Subcutaneous abdominal adipose tissue (tissue), 5 donors: ENCODE data around the gene STAB1.

Experiments used
- H3K27ac ChIP-seq: one replicate; pipeline ENCODE4 v1.7.0; 2013; ENCODE audit warnings: low read depth, mild to moderate bottlenecking, inconsistent platforms, low read length, moderate library complexity
- H3K27me3 ChIP-seq, 5 donors: one replicate each; pipeline ENCODE4 v1.7.0; 2013; ENCODE audit warnings: low read length in 5 of 5, inconsistent platforms in 1 of 5; ENCODE audit not compliant: control insufficient read depth in 5 of 5, insufficient read depth in 4 of 5
- H3K36me3 ChIP-seq, 5 donors: one replicate each; pipeline ENCODE4 v1.7.0; 2013; ENCODE audit warnings: low read length in 5 of 5; ENCODE audit not compliant: control insufficient read depth in 5 of 5, insufficient read depth in 5 of 5
- H3K4me1 ChIP-seq, 5 donors: one replicate each; pipeline ENCODE4 v1.7.0; 2013; ENCODE audit warnings: low read length in 5 of 5, mild to moderate bottlenecking in 3 of 5, moderate library complexity in 1 of 5; ENCODE audit not compliant: control insufficient read depth in 5 of 5, insufficient read depth in 5 of 5
- H3K4me3 ChIP-seq, 5 donors: one replicate each; pipeline ENCODE4 v1.7.0; 2013; ENCODE audit warnings: low read length in 5 of 5, low read depth in 1 of 5
- H3K9ac ChIP-seq, 5 donors: one replicate each; pipeline ENCODE4 v1.7.0; 2013; ENCODE audit warnings: low read length in 5 of 5, mild to moderate bottlenecking in 4 of 5, moderate library complexity in 3 of 5
- H3K9me3 ChIP-seq, 5 donors: one replicate each; pipeline ENCODE4 v1.7.0; 2013; ENCODE audit warnings: low read length in 5 of 5; ENCODE audit not compliant: control insufficient read depth in 5 of 5
- donor health status: healthy.
- donor health status: healthy.
- donor health status: healthy.
- donor health status: healthy.
- donor health status: healthy.

Gene STAB1

DNA sequence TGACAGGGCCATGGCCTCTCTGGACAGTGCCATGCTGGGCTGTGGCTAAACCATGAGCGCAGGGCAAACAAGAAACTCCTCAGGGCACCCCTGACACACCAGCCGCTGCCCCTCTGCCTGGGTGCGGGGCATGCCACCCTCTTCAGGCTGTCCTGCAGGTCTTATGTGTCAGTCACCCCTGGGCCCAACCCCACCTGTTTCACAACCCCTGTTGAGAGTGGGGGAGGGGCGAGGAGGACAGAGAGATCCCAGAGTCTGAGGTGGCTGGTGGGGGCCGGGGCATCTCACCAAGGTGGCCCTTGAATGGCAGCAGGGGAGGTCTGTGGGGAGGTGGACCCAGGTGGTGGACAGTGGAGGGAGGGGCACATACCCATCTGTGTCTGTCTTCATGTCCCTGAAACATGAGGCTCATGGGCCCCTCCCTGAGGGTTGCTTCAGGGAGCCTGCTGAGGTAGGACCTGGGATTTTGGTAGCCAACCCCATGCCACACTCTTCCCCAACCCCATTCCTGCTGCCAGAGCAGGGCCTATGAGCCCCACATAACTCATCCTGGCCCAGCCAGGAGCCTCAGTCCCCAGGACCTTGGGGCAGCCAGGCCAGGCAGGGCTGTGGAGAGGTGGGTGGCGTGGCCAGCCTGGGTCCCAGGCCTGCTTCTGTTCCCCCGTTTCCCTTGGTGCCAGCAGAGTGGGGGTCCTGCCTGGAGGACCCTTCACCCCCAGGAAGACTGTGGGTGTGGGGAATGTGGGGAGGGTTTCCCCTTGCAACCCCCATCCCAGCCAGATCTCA, 1.7 kb upstream of the STAB1 start:
- H3K27me3 ChIP-seq: no peaks in the 10 kb centered on the region
- peaks cover 15 to 90% (median 77%) of the 10 kb centered on the region in 5 donors for H3K4me1 ChIP-seq
- no peak overlapping the region for H3K27ac ChIP-seq
- H3K36me3 ChIP-seq: peaks cover 0 to 52% (median 46%) of the 10 kb centered on the region in 5 donors
- no peak overlapping the region for H3K9ac ChIP-seq
- no peaks in the 10 kb centered on the region for H3K9me3 ChIP-seq
- H3K4me3 ChIP-seq: no peak overlapping the region

DNA sequence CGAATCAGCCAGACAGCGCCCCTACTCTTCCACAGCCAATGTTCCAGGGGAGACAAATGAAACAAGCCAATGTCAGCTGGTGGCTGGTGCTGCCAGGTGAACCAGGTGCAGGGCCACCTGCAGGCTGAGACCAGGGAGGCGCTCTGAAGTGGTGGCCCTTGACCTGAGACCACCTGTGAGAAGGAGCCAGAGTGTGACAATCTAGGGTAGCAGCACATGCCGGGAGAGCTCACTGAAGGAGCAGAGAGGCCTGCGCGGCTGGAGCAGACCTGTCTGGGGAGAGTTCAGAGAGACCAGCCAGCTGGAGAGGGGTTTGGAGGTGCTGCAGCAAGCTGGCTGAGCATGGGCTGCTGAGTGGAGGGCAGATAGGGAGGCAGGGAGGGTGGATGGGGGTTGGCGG, 693 bp upstream of the STAB1 start:
- H3K4me1 ChIP-seq: peaks cover 15 to 95% (median 78%) of the 10 kb centered on the region in 5 donors
- H3K36me3 ChIP-seq: peaks cover 0 to 42% (median 38%) of the 10 kb centered on the region in 5 donors
- peak overlapping the region in 2 of 5 donors; percentile 63 to 69 for H3K4me3 ChIP-seq
- H3K9ac ChIP-seq: peak overlapping the region in 2 of 5 donors; percentile 20 to 59
- peak overlapping the region; percentile 78 for H3K27ac ChIP-seq
- no peaks in the 10 kb centered on the region for H3K9me3 ChIP-seq
- no peaks in the 10 kb centered on the region for H3K27me3 ChIP-seq

DNA sequence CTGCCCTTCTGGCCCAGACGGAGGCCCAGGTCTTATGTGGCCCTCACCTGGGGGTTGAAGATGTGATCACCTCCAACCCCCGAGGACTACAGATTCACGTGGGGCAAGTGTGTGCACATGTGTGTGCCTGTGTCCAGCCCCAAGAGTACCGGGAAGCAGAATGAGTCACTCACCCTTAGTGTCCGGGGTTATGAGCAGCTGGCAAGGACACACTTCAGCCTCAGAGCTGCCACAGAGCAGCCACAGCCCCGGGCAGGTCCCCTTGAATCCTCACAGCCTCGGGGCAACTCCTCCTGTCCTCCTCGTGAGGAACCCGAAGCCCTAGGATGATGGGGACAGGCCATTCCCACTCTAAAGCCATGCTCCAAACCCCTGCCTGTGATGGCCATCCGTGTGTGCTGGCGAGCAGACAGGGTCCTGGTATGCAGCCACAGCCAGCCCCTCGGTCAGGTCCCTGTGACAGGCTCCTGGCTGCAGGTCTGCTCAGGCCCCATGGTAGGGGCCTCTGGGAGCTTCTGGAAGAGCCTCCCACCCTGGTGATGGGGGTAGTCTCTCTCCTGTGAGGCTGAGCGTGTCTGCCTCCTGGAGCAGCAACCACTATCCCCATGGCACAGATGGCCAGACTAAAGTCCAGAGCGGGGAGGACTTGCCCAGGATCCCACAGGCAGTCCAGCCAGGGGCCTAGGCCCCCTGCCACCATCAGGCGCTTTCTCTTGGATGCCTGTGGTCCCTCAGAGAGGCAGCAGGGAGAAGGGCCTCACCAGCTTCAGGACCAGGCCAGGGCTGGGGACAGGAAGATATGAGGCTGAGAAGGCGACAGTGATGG, 852 bp downstream of the STAB1 start:
- peaks cover 10 to 91% (median 71%) of the 10 kb centered on the region in 5 donors for H3K4me1 ChIP-seq
- H3K9ac ChIP-seq: peak overlapping the region in 4 of 5 donors; percentile 29 to 83 (median 72)

GRCh38 chr3:52498137-52499054, 3.3 kb downstream of the STAB1 start:
- H3K9ac ChIP-seq: no peak overlapping the region
- H3K27me3 ChIP-seq: no peaks in the 10 kb centered on the region
- H3K4me3 ChIP-seq: peak overlapping the region in 1 of 5 donors; percentile 13
- no peaks in the 10 kb centered on the region for H3K9me3 ChIP-seq
- H3K4me1 ChIP-seq: peaks cover 3 to 70% (median 47%) of the 10 kb centered on the region in 5 donors
- no peak overlapping the region for H3K27ac ChIP-seq
- H3K36me3 ChIP-seq: peaks cover 0 to 21% (median 7%) of the 10 kb centered on the region in 5 donors

More for the DNA sequence above, 852 bp downstream of the STAB1 start:
- H3K4me3 ChIP-seq: peak overlapping the region; percentile 46 to 69 (median 63)
- peak overlapping the region; percentile 78 for H3K27ac ChIP-seq
- H3K27me3 ChIP-seq: no peaks in the 10 kb centered on the region
- H3K9me3 ChIP-seq: no peaks in the 10 kb centered on the region
- H3K36me3 ChIP-seq: peaks cover 0 to 27% (median 22%) of the 10 kb centered on the region in 5 donors

DNA sequence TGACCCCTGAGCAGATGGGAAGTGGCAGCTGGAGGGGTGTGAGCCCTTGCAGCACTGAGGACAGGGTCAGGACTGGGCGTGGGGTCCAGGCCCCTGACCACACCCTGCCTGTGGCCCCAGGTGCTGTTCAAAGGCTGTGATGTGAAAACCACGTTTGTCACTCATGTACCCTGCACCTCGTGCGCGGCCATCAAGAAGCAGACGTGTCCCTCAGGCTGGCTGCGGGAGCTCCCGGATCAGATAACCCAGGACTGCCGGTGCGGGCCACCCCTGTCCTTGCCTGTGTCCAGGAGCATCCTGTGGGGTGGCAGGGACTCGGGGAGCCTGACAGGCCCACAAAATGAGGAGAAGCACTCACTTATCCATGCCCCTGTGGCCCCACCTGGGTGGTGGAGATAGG, 5.9 kb downstream of the STAB1 start:
- peaks cover 0 to 42% (median 21%) of the 10 kb centered on the region in 5 donors for H3K36me3 ChIP-seq
- H3K9ac ChIP-seq: no peak overlapping the region
- H3K4me3 ChIP-seq: no peak overlapping the region

GRCh38 chr3:52502001-52502400, 6.9 kb downstream of the STAB1 start:
- Histone ChIP-seq H3K36me3 (peaks cover 0 to 52% (median 29%) of the 10 kb centered on the region in 5 donors), H3K9me3 (no peaks in the 10 kb centered on the region), H3K9ac (no peak overlapping the region), H3K4me3 (no peak overlapping the region), H3K27ac (no peak overlapping the region), H3K4me1 (peaks cover 0 to 34% (median 15%) of the 10 kb centered on the region in 5 donors), H3K27me3 (no peaks in the 10 kb centered on the region)

More for the DNA sequence above, 5.9 kb downstream of the STAB1 start:
- Histone ChIP-seq H3K27me3 (no peaks in the 10 kb centered on the region), H3K9me3 (no peaks in the 10 kb centered on the region), H3K4me1 (peaks cover 0 to 43% (median 23%) of the 10 kb centered on the region in 5 donors), H3K27ac (no peak overlapping the region)

DNA sequence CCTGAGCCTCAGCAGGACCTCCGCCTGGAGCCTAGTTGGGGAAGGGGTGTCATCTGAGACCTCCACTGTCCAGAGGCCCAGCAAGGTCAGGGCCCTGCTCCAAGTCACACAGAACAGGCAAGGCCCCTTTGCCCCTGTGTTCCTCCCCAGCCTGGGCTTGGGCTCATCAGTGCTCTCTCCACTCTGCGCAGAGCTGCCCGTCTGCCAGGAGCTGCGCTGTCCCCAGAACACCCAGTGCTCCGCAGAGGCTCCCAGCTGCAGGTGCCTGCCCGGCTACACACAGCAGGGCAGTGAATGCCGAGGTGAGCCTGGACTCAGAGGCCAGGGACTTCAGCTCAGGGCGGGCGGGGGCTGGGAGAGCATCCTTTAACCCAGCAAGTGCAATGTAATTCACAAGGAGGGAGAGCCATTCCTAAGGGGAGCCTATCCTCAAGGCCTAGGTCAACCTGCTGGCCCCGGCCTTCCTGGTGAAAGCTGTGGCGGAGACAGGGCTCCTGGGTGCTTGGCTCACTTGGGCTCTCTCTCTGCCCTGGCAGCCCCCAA, 7.7 kb downstream of the STAB1 start:
- H3K27ac ChIP-seq: no peak overlapping the region

GRCh38 chr3:52503788-52504424, 8.8 kb downstream of the STAB1 start:
- Histone ChIP-seq H3K4me1 (peaks cover 0 to 20% (median 6%) of the 10 kb centered on the region in 5 donors), H3K9ac (no peak overlapping the region), H3K27me3 (no peaks in the 10 kb centered on the region), H3K9me3 (no peaks in the 10 kb centered on the region), H3K4me3 (no peak overlapping the region), H3K27ac (no peak overlapping the region), H3K36me3 (peaks cover 0 to 68% (median 38%) of the 10 kb centered on the region in 5 donors)

More for the DNA sequence above, 7.7 kb downstream of the STAB1 start:
- peaks cover 0 to 25% (median 12%) of the 10 kb centered on the region in 5 donors for H3K4me1 ChIP-seq
- no peaks in the 10 kb centered on the region for H3K27me3 ChIP-seq
- H3K9me3 ChIP-seq: no peaks in the 10 kb centered on the region
- H3K9ac ChIP-seq: no peak overlapping the region
- H3K4me3 ChIP-seq: no peak overlapping the region
- H3K36me3 ChIP-seq: peaks cover 0 to 61% (median 34%) of the 10 kb centered on the region in 5 donors

DNA sequence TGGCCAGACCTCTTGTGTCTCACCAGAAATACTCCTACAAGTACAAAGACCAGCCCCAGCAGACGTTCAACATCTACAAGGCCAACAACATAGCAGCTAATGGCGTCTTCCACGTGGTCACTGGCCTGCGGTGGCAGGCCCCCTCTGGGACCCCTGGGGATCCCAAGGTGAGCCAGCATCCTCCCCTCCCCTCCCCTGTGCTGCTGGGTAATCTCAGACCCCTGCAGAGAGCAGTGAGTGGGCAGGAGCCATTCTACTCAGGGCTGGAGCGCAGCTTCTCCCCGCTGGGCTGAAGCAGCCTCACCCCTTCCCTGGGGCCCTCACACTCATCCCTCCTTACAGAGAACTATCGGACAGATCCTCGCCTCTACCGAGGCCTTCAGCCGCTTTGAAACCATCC, 9.8 kb downstream of the STAB1 start:
- Histone ChIP-seq H3K27ac (no peak overlapping the region), H3K4me3 (no peak overlapping the region), H3K9ac (no peak overlapping the region), H3K27me3 (no peaks in the 10 kb centered on the region), H3K4me1 (peaks cover 0 to 13% (median 5%) of the 10 kb centered on the region in 5 donors), H3K36me3 (peaks cover 0 to 79% (median 47%) of the 10 kb centered on the region in 5 donors), H3K9me3 (no peaks in the 10 kb centered on the region)
